DND-41 (cell line): Measurements from ENCODE around the gene ATP6V0A1.

Experiments
- EZH2 ChIP-seq: IDR thresholded peaks from 3 replicates; pipeline ENCODE4 v1.6.1; 2012; ENCODE audit warnings: borderline replicate concordance, low read depth, mild to moderate bottlenecking, moderate library complexity, low read length, inconsistent platforms; ENCODE audit not compliant: severe bottlenecking
- TF ChIP-seq, protein P1 (sequence below): IDR thresholded peaks from 2 replicates; pipeline ENCODE4 v1.5.1; 2012; ENCODE audit warnings: borderline replicate concordance, low read length, moderate library complexity, mild to moderate bottlenecking; ENCODE audit not compliant: poor library complexity, severe bottlenecking; ENCODE audit errors: extremely low read depth

DNA sequence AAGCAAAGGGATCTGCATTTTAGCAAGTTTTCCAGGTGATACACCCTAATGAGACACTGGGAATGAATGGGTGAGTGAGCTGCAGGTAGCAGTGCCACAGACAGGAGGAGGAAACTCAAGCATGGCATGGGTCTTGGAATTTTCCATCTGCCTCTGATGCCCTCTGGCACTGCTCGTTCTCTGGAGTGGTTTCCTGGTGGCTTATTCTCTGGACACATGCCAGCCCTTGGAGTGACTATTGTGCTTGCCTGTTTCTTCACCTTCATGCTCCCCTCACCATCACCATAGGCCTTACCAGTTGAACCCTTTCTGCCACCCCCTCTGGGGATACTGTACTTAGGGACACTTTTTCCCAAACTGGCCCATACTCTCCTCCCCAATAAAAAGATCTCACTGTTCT, 104.9 kb downstream of the ATP6V0A1 start:
- TF ChIP-seq, protein P1, sequence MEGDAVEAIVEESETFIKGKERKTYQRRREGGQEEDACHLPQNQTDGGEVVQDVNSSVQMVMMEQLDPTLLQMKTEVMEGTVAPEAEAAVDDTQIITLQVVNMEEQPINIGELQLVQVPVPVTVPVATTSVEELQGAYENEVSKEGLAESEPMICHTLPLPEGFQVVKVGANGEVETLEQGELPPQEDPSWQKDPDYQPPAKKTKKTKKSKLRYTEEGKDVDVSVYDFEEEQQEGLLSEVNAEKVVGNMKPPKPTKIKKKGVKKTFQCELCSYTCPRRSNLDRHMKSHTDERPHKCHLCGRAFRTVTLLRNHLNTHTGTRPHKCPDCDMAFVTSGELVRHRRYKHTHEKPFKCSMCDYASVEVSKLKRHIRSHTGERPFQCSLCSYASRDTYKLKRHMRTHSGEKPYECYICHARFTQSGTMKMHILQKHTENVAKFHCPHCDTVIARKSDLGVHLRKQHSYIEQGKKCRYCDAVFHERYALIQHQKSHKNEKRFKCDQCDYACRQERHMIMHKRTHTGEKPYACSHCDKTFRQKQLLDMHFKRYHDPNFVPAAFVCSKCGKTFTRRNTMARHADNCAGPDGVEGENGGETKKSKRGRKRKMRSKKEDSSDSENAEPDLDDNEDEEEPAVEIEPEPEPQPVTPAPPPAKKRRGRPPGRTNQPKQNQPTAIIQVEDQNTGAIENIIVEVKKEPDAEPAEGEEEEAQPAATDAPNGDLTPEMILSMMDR = no peak
- TF ChIP-seq EZH2 = no peak
